ENCODE data around the gene DRICH1.
"Not testable (repeated sequence)": the region's sequence is repeated elsewhere in the genome, so short reads cannot be mapped to it uniquely, and the experiment has no call there.

The DRICH1 gene

DNA sequence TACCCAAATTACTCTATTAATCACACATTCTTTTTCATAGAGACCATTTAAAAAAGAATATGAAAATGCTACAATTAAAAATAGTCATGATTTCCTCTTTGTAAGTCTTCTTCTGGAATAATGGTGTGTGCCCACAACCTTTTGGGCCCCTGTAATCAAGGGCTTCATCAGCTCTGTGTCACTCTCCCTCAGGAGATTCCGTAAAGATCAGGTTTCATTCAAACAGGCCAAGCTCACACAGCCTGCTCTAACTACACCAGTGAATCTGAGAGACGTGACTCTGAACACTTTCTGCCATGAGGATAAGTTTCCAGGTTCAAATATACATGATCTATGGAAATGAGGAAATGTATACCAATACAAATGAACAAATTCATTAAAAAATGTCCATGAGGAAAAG, 9.5 kb downstream of the DRICH1 start:
- no peaks in the 10 kb centered on the region for H3K27me3 Mint-ChIP-seq
- H3K36me3 Mint-ChIP-seq (ENCODE audit: low read depth): no peaks in the 10 kb centered on the region
- no peaks in the 10 kb centered on the region for H3K9me3 Mint-ChIP-seq
- H3K27ac Mint-ChIP-seq: no peak overlapping the region
- no peak overlapping the region for H3K4me3 Mint-ChIP-seq
- no peaks in the 10 kb centered on the region for H3K4me1 Mint-ChIP-seq (ENCODE audit: low read depth)

DNA sequence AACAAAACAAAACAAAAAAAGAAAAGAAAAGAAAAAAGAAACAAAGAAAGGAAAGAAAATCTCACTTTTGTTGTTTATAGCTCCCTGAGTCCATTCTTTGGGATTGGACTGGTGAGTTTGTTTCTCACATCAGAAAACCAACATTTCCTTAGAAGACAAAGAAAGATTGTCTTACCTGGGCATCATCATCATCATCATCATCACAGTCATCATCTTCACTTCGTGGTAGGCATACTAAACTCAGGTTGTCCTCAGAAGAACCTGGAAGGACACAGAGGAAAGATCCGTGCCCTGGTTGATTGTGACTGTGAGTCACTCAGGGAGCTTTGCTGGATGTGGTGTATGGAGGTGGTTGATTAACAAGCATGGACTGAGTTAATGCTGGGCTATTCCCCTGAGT, 10.2 kb downstream of the DRICH1 start:
- not testable (repeated sequence) for H3K27me3 Mint-ChIP-seq; H3K36me3 Mint-ChIP-seq (ENCODE audit: low read depth); H3K4me3 Mint-ChIP-seq; H3K9me3 Mint-ChIP-seq; H3K4me1 Mint-ChIP-seq (ENCODE audit: low read depth); H3K27ac Mint-ChIP-seq

DNA sequence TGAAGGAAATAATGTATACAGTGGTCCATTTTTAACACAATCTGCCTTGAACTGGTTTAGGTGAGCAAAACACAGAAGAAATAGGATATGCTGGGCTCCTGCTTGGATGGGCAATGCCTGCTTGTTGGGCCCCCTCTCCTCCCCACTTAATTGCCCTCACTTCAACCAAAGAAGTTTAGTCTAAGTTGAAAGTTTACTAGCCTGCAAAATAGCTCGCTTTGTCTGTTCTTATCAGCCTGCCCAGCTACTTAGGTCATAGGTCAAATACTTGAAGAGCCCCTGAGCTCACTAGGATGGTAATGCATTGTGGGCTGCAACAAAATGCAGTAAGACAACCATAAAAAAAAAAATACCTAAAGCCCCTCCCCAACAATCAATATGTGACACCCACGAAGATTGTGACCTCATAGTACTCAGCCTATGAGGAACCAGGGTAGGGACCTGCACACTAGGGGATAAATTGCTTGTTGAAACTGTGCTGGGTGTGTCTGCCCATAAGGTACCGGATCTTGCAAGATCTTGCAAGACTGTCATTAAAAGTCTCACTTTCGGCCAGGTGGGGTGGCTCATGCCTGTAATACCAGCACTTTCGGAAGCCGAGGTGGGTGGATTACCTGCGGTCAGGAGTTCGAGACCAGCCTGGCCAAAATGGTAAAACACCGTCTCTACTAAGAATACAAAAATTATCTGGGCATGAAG, 10.9 kb downstream of the DRICH1 start:
- no peak overlapping the region for H3K4me3 Mint-ChIP-seq
- H3K27ac Mint-ChIP-seq: no peak overlapping the region
- H3K27me3 Mint-ChIP-seq: no peaks in the 10 kb centered on the region
- H3K9me3 Mint-ChIP-seq: no peaks in the 10 kb centered on the region
- H3K36me3 Mint-ChIP-seq (ENCODE audit: low read depth): no peaks in the 10 kb centered on the region
- no peaks in the 10 kb centered on the region for H3K4me1 Mint-ChIP-seq (ENCODE audit: low read depth)

DNA sequence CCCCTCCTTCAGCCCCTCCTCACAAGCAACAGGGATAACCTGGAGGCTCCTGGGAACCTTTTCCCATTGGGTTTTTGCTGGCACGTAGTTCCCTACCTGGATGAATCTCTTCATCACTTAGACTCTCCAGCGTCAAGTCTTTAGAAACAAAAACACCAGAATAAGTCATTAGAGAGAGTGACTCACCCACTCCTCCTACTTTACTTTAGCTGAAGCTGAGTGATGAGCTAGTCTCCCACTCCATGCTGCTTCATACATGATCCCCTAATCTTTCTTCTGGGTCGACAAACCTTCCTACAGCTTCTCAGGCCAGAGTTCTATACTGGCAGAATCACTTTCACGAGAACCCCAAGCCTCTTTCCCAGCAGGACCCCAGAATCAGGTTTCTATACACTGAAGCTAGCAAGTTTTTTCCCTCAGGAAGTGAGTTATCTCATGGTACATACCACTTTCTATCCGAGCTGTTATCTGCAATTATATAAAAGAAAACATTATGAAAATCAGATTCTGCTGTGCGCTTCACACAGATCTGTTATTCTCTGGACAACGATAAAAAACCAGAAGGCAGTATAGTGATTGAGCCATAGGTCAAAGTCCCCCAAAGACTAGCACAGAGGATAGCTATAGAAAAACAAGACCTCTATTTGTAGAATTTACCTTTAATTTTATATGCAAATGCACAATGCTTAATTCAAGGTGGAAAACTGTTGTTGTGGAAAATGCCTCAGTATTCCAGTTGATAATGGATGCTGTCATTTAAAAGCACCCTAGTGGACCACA, 18.7 kb downstream of the DRICH1 start:
- no peaks in the 10 kb centered on the region for H3K4me1 Mint-ChIP-seq (ENCODE audit: low read depth)
- no peak overlapping the region for H3K27ac Mint-ChIP-seq
- no peaks in the 10 kb centered on the region for H3K27me3 Mint-ChIP-seq
- H3K4me3 Mint-ChIP-seq: no peak overlapping the region
- no peaks in the 10 kb centered on the region for H3K9me3 Mint-ChIP-seq
- H3K36me3 Mint-ChIP-seq (ENCODE audit: low read depth): no peaks in the 10 kb centered on the region

DNA sequence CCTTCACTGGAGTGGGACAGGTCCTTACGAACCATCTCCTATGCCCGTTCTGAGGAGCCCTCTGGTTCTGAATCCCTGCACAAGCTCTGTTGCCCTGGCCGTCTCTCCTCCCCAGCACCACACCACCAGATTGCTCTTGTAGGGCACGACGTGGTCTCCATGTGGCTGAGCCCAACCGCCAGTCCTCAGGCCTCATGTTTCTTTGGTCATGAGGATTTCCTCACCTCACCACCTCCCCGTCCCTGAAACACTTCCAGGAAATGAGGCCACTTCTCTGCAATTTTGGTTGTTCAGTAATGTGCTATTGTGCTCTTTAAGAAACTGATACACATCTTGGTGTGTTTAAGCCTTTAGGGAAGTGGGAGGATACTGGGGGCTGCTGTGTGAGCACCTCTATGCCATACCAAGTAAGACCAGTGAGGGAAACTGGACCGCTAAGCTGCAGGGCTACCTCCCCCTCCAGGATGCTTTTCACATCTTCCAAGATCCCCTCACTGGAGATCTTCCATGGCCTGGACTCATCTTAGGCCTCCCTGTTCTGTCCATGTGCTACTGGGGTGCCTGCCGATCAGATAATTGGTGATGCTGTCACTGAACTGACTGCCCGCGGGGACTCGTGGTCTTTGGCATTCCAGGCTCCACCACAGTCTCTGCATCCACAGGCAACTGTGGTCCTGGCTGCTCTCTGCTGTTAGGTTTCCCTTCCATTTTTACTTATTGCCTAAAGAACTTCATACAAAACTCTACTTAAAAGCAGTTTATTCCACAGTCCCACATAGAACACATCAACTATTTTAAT, 21.9 kb downstream of the DRICH1 start:
- Mint-ChIP-seq H3K27ac (no peak overlapping the region), H3K36me3 (ENCODE audit: low read depth) (no peaks in the 10 kb centered on the region), H3K9me3 (no peaks in the 10 kb centered on the region), H3K4me1 (ENCODE audit: low read depth) (no peaks in the 10 kb centered on the region), H3K27me3 (no peaks in the 10 kb centered on the region), H3K4me3 (no peak overlapping the region)

DNA sequence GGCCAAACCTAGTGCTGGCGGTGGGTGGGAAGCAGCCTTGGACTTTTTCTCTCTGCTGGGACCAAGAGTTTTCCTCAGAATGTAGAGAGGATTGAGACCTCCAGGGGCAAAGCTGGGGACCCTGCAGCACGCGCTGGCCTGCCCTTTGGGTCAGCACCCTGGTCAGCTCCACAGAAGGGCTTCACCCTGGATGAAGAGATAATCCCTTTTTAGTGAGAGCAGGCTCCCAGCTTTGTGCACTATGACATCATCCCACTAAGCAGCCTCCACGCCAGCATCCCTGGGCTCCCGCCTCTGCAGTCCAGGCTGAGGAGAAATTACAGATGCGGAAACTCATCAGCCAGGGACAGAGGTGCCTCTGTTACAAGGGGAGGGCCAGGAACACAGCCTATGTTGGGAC, 23.5 kb downstream of the DRICH1 start:
- Mint-ChIP-seq H3K27me3 (no peaks in the 10 kb centered on the region), H3K4me3 (no peak overlapping the region), H3K36me3 (ENCODE audit: low read depth) (no peaks in the 10 kb centered on the region), H3K9me3 (no peaks in the 10 kb centered on the region), H3K4me1 (ENCODE audit: low read depth) (no peaks in the 10 kb centered on the region), H3K27ac (no peak overlapping the region)

DNA sequence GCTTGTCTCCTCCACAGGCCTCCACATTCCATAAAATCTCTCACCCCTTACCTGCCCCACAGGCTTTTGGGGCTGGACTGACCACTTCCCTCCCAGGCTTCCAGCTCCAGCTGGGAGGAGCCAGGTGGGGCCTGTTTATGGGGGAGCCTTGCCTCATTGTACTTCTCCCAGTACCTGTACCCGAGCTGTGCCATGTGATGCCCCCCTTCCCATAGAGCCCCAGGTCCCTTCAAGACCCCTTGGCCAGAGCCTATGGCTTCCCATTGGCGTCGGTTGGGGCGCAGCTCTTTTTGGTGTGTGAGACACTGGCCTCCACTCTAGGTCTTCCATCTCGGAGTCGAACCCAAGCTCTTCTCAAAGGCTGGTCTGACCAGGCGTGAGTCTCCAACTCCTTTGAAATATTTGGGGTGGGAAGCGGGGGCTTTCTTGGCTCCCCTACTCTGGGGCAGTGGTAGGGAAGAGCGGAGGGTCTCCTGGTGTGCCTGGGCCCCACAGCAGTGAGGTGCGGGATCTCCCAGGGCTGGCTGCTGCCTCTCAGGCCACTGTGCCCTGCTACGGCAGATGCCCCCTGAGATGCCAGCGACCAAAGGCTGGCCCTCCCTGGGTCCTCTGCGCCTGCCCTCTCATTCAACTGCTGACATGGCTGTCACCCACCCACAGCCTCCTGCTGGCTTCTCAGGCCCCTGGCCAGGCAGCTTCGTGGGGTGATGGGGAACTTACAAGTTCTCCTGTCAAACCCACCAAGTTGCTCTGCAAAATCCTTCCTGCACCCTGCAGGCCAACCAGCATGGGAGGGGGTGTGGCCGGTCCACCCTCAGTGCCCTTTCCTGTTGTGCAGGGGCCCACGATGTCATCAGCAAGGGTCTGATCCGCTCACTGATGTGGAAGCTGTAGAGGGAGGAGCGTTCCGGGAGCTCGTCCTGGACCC, 25.7 kb downstream of the DRICH1 start:
- Mint-ChIP-seq H3K27me3 (no peaks in the 10 kb centered on the region), H3K9me3 (no peaks in the 10 kb centered on the region), H3K27ac (no peak overlapping the region), H3K4me1 (ENCODE audit: low read depth) (no peaks in the 10 kb centered on the region), H3K36me3 (ENCODE audit: low read depth) (no peaks in the 10 kb centered on the region), H3K4me3 (no peak overlapping the region)

DNA sequence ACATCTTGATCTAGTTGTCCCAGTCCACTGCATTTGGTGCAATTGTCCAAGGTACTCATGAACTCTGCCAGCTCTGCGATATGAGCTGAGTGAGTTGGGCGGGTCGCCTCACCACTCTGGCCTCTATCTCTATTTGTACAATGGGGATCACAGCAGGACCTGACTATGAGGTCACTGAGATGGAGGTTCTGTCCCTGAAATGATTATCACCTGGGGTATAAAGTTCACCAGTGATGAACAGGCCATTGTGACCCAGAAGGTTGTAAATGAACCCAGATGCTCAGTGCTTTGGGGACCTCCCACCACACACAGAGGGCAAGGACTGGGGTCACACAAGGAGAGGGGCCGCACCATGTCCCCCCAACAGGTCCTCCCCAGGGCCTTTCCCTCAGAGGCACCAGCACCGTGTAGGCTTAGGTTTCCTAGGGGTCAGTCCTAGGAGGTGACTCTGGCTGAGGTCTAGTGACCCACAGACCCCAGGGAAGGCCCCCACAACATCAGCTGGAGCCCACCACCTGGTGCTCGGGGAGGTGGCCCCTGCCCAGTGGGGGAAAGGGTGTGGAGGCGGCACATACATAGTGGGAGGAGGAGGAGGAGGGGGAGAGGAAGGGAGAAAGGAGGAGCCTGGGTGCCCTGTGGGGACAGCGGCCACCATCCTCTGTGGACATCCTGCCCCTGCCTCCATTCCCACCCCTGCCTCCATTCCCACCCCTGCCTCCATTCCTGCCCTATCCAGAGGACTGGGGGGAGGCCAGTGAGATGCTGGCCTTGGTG, 27.0 kb downstream of the DRICH1 start:
- Mint-ChIP-seq H3K27me3 (no peaks in the 10 kb centered on the region), H3K4me3 (no peak overlapping the region), H3K4me1 (ENCODE audit: low read depth) (no peaks in the 10 kb centered on the region), H3K9me3 (no peaks in the 10 kb centered on the region), H3K36me3 (ENCODE audit: low read depth) (no peaks in the 10 kb centered on the region), H3K27ac (no peak overlapping the region)

DNA sequence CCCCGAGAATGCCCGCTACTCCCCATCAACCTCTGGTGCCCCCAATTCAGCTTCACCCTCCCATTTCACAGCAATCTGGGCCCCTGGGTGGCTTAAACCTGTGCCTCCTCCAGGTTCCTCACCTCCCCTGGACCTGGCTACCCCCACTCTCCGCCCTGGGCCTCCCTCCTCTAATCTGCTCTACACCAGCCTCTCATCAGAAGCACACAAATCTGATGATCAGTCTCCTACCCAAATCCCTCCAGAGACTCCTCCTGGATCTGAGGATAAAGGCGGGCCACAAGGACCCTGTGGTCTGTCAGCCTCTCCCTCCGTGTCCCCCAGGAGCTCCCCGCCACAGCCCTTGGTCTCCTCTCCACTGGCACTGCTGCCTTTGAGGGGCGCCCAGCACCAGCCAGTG, 28.9 kb downstream of the DRICH1 start:
- Mint-ChIP-seq H3K4me3 (no peak overlapping the region), H3K36me3 (ENCODE audit: low read depth) (no peaks in the 10 kb centered on the region), H3K27ac (no peak overlapping the region), H3K9me3 (no peaks in the 10 kb centered on the region), H3K27me3 (no peaks in the 10 kb centered on the region), H3K4me1 (ENCODE audit: low read depth) (no peaks in the 10 kb centered on the region)

DNA sequence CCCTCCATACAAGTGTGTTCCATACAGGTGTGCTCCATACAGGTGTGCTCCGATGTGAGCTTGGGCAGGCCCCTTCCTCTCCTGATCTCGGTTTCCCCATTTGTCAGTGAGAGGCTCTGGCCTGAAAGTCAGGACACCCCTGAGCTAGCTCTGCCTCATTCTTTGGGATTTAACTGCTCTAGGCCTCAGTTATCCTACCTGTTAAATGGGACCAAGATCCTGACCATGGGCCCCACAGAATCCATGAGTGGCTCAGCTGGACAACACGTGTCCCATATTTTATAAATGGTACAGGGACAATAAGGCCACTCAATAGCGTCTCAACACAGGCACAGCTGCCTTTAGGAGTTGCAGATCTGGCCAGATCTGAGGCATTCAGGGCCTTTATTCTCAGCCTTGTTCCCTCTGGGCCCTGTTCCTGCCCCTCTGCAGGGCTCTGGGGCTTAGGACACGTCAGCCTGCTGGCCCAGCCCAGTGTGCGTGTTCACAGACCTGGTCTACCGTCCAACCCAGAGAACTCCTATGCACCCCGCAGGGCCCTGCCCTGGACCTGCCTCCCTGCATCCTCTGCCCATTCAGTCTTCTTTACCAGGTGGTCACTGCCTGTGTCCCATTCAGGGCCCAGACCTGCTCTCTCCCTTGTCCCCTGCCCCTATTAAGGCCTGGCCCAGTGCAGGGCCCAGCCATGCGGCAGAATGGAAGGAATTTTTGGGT, 33.2 kb downstream of the DRICH1 start:
- no peaks in the 10 kb centered on the region for H3K4me1 Mint-ChIP-seq (ENCODE audit: low read depth)
- H3K4me3 Mint-ChIP-seq: no peak overlapping the region
- H3K27me3 Mint-ChIP-seq: no peaks in the 10 kb centered on the region
- H3K27ac Mint-ChIP-seq: no peak overlapping the region
- H3K9me3 Mint-ChIP-seq: no peaks in the 10 kb centered on the region
- H3K36me3 Mint-ChIP-seq (ENCODE audit: low read depth): no peaks in the 10 kb centered on the region

DNA sequence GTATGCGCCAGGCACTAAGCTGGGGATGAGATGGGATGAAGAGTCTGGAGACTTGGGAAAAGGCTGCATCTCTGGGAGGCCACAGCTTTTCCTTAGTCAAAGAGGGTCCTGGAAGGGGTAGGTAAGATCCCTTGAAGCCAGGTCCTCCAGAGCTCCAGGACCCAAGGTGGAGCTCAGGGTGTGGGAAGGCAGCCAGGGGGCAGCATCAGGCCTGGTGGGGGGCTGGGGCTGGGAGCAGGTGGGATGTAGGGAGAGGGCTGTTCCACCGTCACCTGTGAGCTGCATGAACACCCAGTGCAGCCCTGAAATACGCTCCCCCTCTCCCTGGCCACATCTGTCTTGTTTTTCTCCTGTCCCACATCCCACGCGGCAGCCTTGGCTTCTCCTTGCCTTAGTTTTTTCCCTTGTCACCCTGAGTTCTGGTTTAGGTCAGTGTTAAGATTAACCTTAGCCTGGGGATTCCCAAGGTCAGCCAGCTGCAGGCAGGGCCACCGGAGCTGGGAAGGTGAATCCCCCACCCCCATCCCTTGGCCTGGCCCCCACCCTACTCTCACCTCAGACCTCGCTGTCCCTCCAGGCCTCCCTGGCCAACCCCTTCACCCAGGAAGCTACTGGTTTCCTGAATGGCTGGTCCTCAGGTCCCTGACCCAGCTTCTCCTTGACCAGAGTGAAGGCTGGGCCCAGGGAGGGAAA, 34.4 kb downstream of the DRICH1 start:
- H3K4me3 Mint-ChIP-seq, H3K27me3 Mint-ChIP-seq: not testable (repeated sequence)

DNA sequence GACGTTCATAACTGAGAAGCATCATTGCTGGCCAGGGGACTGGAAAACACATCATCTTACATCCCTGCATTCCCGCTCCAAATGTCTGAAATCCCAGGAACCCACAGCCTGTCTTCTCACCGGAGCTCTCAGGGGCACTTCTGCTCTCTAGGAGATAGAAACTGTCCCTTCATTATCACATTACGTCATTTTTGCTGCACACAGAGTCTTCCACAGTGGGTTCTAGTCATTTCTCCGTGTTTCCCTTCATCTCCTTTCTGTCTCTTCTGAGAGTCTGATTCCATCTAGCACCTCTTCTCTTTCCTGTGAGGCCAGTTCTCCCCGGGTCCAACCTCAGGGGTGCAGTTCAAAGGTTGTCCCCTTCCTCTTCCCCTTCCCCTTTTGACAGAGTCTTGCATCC, 36.2 kb downstream of the DRICH1 start:
- H3K4me1 Mint-ChIP-seq (ENCODE audit: low read depth); H3K36me3 Mint-ChIP-seq (ENCODE audit: low read depth): not testable (repeated sequence)

More for the DNA sequence above, 34.4 kb downstream of the DRICH1 start:
- not testable (repeated sequence) for H3K9me3 Mint-ChIP-seq; H3K27ac Mint-ChIP-seq; H3K36me3 Mint-ChIP-seq (ENCODE audit: low read depth); H3K4me1 Mint-ChIP-seq (ENCODE audit: low read depth)

DNA sequence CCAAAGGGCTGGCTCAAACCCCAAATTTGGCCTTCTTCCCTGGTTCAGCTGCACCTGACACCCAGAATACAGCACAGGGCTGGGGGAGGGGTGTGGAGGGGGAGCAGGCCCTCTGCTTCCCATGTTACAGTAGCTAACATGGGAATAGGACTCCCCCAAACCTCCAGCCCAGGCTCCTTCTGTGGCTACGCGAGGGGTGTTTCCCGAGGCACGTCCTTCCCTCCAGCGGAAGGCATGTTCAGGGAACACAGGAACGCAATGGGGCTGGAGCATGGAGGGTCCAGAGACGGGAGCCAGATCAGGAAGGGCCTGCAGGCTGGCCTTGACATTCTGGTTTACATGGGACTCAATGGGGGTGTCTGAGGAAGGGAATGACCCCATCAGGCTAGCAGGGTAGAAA, 40.3 kb downstream of the DRICH1 start:
- H3K27ac Mint-ChIP-seq: no peak overlapping the region
- H3K4me1 Mint-ChIP-seq (ENCODE audit: low read depth): no peaks in the 10 kb centered on the region
- H3K27me3 Mint-ChIP-seq: no peaks in the 10 kb centered on the region
- H3K9me3 Mint-ChIP-seq: no peaks in the 10 kb centered on the region
- H3K4me3 Mint-ChIP-seq: no peak overlapping the region
- no peaks in the 10 kb centered on the region for H3K36me3 Mint-ChIP-seq (ENCODE audit: low read depth)

More for the DNA sequence above, 36.2 kb downstream of the DRICH1 start:
- not testable (repeated sequence) for H3K4me3 Mint-ChIP-seq, H3K9me3 Mint-ChIP-seq, H3K27me3 Mint-ChIP-seq, H3K27ac Mint-ChIP-seq
